GM12891 (cell line): ENCODE results near the gene DBNDD2.

Experiments used
- PAX5 ChIP-seq: IDR thresholded peaks from 2 replicates; pipeline ENCODE4 v1.6.1; 2011; ENCODE audit warnings: low read length, moderate library complexity, mild to moderate bottlenecking; ENCODE audit not compliant: insufficient read depth, severe bottlenecking
- POLR2A ChIP-seq: IDR thresholded peaks from 2 replicates; pipeline ENCODE4 v1.6.1; 2011; ENCODE audit warnings: low read depth, low read length, control low read depth
- POLR2AphosphoS5 ChIP-seq: IDR thresholded peaks from 2 replicates; pipeline ENCODE4 v1.6.1; 2011; ENCODE audit warnings: low read depth, low read length, control low read depth
- POU2F2 ChIP-seq: IDR thresholded peaks from 2 replicates; pipeline ENCODE4 v1.6.1; 2011; ENCODE audit warnings: low read depth, mild to moderate bottlenecking, control low read depth, low read length, moderate library complexity
- SPI1 ChIP-seq: IDR thresholded peaks from 2 replicates; pipeline ENCODE4 v1.6.1; 2011; ENCODE audit warnings: low read depth, low read length, control low read depth
- TAF1 ChIP-seq: IDR thresholded peaks from 2 replicates; pipeline ENCODE4 v1.6.1; 2011; ENCODE audit warnings: low read depth, low read length, control low read depth

GRCh38 chr20:45405571-45406259 is 2.4 kb upstream of the DBNDD2 start:
- TF ChIP-seq POLR2A (no peak), POLR2AphosphoS5 (no peak), SPI1 (no peak), PAX5 (no peak), POU2F2 (no peak), TAF1 (no peak)
